ENCODE results near the gene C20orf96.

The C20orf96 gene

DNA sequence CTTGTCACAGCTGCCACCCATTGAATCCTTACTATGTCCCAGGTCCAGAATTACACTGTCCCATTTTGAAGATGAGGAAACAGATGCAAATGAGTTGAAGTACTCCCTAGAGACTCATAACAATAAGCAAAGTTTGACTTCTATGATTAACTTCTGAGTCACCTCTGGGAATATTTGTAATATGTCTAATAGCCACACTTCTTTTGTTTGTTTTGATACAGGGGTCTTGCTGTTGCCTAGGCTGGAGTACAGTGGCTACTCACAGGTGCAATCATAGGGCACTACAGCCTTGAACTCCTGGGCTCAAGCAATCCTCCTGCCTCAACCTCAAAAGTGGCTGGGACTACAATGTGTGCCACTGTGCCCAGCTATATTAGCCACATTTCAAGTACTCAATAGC, 23.4 kb upstream of the C20orf96 start:
- DNase-seq (ENCODE audit: low spot score), result no peak
- TF ChIP-seq, protein P1, sequence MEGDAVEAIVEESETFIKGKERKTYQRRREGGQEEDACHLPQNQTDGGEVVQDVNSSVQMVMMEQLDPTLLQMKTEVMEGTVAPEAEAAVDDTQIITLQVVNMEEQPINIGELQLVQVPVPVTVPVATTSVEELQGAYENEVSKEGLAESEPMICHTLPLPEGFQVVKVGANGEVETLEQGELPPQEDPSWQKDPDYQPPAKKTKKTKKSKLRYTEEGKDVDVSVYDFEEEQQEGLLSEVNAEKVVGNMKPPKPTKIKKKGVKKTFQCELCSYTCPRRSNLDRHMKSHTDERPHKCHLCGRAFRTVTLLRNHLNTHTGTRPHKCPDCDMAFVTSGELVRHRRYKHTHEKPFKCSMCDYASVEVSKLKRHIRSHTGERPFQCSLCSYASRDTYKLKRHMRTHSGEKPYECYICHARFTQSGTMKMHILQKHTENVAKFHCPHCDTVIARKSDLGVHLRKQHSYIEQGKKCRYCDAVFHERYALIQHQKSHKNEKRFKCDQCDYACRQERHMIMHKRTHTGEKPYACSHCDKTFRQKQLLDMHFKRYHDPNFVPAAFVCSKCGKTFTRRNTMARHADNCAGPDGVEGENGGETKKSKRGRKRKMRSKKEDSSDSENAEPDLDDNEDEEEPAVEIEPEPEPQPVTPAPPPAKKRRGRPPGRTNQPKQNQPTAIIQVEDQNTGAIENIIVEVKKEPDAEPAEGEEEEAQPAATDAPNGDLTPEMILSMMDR (IDR thresholded peaks at IDR 0.05; ENCODE audit: extremely low read depth, missing control alignments), result no peak

DNA sequence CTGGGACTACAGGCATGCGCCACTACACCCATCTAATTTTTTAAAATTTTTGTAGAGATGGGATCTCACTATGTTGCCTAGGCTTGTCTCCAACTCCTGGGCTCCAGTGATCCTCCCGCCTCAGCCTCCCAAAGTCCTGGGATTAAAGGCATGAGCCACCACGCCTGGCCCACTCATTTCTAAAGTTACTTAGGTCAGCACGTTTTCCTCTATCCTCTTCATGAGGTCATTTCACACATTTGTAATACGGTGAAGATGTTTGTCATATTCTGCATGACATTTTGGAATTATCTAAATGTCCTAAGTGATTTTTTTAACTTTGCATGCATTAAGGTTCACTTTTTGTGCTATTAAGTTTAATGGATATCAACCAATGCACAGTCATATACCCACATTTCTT, 22.9 kb upstream of the C20orf96 start:
- TF ChIP-seq, protein P1 (IDR thresholded peaks at IDR 0.05; ENCODE audit: extremely low read depth, missing control alignments), result no peak

DNA sequence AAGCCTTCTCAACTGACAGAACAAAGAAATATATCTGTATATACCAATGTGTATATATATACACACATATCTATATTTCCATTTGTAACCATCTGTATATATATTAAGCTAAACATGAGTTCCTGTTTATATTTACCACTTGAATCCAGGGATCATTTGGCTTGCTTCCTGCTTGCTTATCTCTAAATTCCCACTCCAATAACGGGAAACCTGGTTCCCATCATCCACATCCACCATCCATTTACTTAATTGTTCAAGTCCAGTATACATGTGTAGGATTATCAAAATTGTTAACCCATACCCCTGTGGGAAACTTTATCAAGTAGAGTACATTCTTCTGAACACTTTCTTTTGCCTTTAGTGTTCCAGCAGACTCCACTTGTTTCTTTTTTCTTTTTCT, 22.3 kb upstream of the C20orf96 start:
- TF ChIP-seq, protein P1 (IDR thresholded peaks at IDR 0.05; ENCODE audit: extremely low read depth, missing control alignments), result no peak

More for the DNA sequence above, 22.9 kb upstream of the C20orf96 start:
- no peak for DNase-seq (ENCODE audit: low spot score)

DNA sequence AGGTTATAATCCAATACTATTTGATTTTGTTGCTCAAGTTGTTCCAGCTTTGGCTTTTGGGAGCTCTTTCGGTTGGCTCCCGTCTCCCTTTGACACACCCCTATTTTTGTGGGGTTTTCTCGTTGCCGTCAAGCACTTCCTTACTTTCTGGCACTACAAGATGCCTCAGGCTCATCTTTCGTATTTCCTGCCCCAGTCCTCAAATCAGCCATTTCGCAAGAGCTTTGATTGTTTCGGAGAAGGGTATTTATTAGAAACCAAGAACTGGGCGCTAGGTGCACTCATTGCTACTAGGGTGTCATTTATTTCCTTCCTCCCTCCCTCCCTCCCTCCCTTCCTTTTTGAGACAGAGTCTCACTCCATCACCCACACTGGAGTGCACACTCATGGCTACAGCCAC, 21.5 kb upstream of the C20orf96 start:
- TF ChIP-seq, protein P1 (IDR thresholded peaks at IDR 0.05; ENCODE audit: extremely low read depth, missing control alignments), result no peak
- DNase-seq (ENCODE audit: low spot score), result no peak

More for the DNA sequence above, 22.3 kb upstream of the C20orf96 start:
- DNase-seq (ENCODE audit: low spot score), result no peak

DNA sequence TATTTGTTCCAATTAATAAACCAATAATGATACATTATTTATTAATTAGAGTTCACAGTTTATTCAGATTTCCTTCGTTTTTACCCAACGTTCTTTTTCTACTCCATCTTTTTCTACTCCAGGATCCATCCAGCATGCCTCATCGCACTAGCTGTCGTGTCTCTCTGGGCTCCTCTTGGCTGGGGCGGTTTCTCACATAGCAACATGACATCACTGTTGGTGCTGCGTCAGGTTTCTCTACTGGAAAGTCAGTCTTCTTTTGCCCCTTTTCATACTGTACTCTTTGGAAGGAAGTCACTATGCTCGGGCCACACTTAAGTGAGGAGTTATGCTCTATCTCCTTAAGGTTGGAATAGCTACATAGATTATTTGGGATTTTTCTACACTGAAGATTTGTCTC, 21.1 kb upstream of the C20orf96 start:
- no peak for DNase-seq (ENCODE audit: low spot score)
- TF ChIP-seq, protein P1 (IDR thresholded peaks at IDR 0.05; ENCODE audit: extremely low read depth, missing control alignments), result no peak

DNA sequence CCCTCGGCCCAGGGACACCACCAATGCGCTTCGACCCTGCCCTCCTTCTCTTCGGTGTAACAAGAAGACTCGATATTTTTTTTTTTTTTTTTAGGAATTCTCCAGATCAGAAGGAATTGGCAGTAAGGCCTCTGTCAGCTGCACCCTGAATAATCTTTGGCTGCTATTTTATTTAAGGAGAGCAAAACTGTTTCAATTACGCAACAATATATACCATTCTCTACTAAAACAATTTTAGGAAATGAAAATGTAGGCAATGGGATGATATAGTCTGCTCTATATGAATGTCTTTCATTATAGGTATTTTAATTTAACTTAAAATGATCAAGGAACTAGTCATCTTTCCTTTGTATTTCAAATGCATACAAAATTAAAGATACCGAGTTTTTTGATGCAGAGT, 20.1 kb upstream of the C20orf96 start:
- TF ChIP-seq, protein P1 (IDR thresholded peaks at IDR 0.05; ENCODE audit: extremely low read depth, missing control alignments), result no peak
- no peak for DNase-seq (ENCODE audit: low spot score)

DNA sequence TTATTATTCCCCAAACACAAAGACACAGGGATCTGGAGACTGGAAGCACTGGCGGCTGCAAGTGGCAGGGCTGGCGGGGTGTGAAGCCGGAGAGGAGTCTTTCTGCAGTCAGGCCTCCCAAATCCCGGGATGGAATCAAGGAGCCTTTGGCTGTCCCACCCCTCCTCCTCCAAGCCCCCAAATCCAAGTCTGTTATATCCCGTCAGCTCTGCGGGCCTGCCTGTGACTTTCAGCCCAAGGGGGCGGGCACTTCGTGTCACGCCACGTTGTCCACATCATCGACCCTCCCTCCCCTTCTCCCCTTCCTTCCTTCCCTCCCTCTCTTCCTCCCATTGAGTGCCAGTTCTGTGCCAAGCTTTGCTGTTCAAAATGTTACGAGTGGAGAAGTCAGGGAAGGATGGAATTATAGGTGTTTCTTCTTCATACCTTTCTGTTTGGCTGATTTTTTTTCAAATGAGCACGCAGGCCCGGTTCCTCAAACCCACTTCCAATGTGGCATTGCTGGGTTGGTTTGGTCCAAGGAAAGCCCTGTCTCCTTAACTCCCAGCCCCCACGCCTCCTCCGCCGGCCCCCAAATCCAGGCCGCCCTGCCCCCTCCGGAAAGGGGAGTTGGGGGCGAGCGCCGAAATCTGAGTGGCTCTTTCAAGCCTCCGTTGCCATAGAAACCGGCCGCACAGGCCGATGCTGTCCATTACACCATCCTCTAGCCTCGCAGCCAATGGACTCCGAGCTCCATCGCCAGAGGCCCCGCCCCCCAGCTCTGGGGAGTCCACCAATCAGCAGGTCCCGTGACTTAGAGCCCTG, 19.5 kb upstream of the C20orf96 start:
- TF ChIP-seq, protein P1 (IDR thresholded peaks at IDR 0.05; ENCODE audit: extremely low read depth, missing control alignments), result no peak
- peak; percentile 91 for DNase-seq (ENCODE audit: low spot score)
